HCT116 (cell line): ENCODE data around the gene TTC33. TPM values are rescaled to one million over a fixed set of nuclear protein-coding genes. Genes with fewer than 3 reads are reported as not detected.

Source experiments
- ATAC-seq: fragments of 200-7000 bp; cut with Tn5 transposase; 2 replicates; pipeline ENCODE4 v1.9.1; 2020; ENCODE audit warnings: mild to moderate bottlenecking, moderate library complexity
- BruUV-seq: library from RNA; stranded (reverse); fragments of 400-500 nt; replicated peaks from 2 replicates; lab custom pipeline; 2021; lab: Mats Ljungman, UMichigan
- CTCF ChIA-PET: fragments of 300-600 bp; sonication (Branson Sonifier 250); formaldehyde crosslinking; loops from one replicate; lab custom pipeline; 2021; ENCODE audit warnings: antibody characterized with exemption; lab: Charles Lee
- POLR2A ChIA-PET: fragments of 300-600, 350-600 bp; sonication (Branson Sonifier 250); formaldehyde crosslinking; loops from one replicate; lab custom pipeline; 2021; ENCODE audit warnings: antibody characterized with exemption; lab: Charles Lee
- RAD21 ChIA-PET, 2 experiments: fragments of 300-600 bp; sonication (Branson Sonifier 250); formaldehyde crosslinking; loops; one replicate each; lab custom pipeline; 2023; ENCODE audit warnings: low total read pairs in 2 of 2; ENCODE audit not compliant: uncharacterized antibody in 2 of 2, unreplicated experiment in 2 of 2, low non-redundant PET in 1 of 2; lab: Charles Lee
- DNase-seq: peaks from one replicate; pipeline ENCODE4 v3.0.0-alpha.2; 2010; ENCODE audit warnings: low read depth, low spot score
- H2AFZ ChIP-seq: fragments of 200-600 bp; shearing (Covaris generic), sonication (generic); 2 replicates; pipeline ENCODE4 v1.6.1; 2017; ENCODE audit warnings: low read depth, mixed run types, mixed read lengths, antibody characterized with exemption, low read length; ENCODE audit not compliant: poor library complexity, severe bottlenecking
- H3K27ac ChIP-seq: 2 replicates; pipeline ENCODE4 v1.5.1; 2012; ENCODE audit warnings: low read depth, low read length
- H3K27me3 ChIP-seq: fragments of 200-600 bp; sonication (generic); 2 replicates; pipeline ENCODE4 v1.6.1; 2016; ENCODE audit warnings: mixed run types, low read length, mixed read lengths; ENCODE audit not compliant: insufficient read depth
- H3K36me3 ChIP-seq, 2 experiments: fragments of 200-500 bp in 1 of 2; fragments of 200-600 bp in 1 of 2; sonication (Bioruptor generic) in 1 of 2; sonication (generic) in 1 of 2; 2 replicates each; pipeline versions ENCODE4 v1.5.1 to v1.6.1; 2014 to 2016; ENCODE audit warnings: low read length in 2 of 2, inconsistent platforms in 1 of 2, mixed read lengths in 1 of 2, mixed run types in 1 of 2; ENCODE audit not compliant: insufficient read depth in 2 of 2, control insufficient read depth in 1 of 2
- H3K4me1 ChIP-seq, 2 experiments: fragments of 200-600 bp in 1 of 2; sonication (generic) in 1 of 2; 2 replicates each; pipeline versions ENCODE4 v1.5.1 to v1.6.1; 2012 to 2017; ENCODE audit warnings: low read length in 2 of 2, inconsistent platforms in 1 of 2, mild to moderate bottlenecking in 1 of 2, mixed read lengths in 1 of 2, mixed run types in 1 of 2, moderate library complexity in 1 of 2; ENCODE audit not compliant: insufficient read depth in 2 of 2, control insufficient read depth in 1 of 2
- H3K4me2 ChIP-seq: fragments of 200-600 bp; sonication (generic); 2 replicates; pipeline ENCODE4 v1.6.1; 2017; ENCODE audit warnings: mixed run types, low read length, mixed read lengths
- H3K4me3 ChIP-seq, 2 experiments: fragments of 200-600 bp in 1 of 2; sonication (generic) in 1 of 2; replicated peaks in 1 of 2; 2 replicates each; pipeline ENCODE4 v1.5.1; 2011 to 2016; ENCODE audit warnings: low read length in 2 of 2, control low read depth in 1 of 2, low read depth in 1 of 2, mild to moderate bottlenecking in 1 of 2, mixed read lengths in 1 of 2, mixed run types in 1 of 2
- H3K79me2 ChIP-seq: fragments of 200-600 bp; sonication (generic); 2 replicates; pipeline ENCODE4 v1.6.1; 2017; ENCODE audit warnings: mild to moderate bottlenecking, mixed run types, low read length, moderate library complexity, mixed read lengths; ENCODE audit not compliant: insufficient read depth
- H3K9ac ChIP-seq: fragments of 200-600 bp; sonication (generic); 2 replicates; pipeline ENCODE4 v1.6.1; 2016; ENCODE audit warnings: low read length, mixed read lengths
- H3K9me2 ChIP-seq: fragments of 200-600 bp; sonication (generic), shearing (Covaris generic); 2 replicates; pipeline ENCODE4 v1.6.1; 2017; ENCODE audit warnings: mixed run types, mild to moderate bottlenecking, moderate library complexity; ENCODE audit not compliant: insufficient read depth
- H3K9me3 ChIP-seq, 2 experiments: fragments of 200-500 bp in 1 of 2; fragments of 200-600 bp in 1 of 2; sonication (Bioruptor generic) in 1 of 2; sonication (generic) in 1 of 2; 2 replicates each; pipeline ENCODE4 v1.6.1; 2014 to 2017; ENCODE audit warnings: low read length in 2 of 2, mixed read lengths in 2 of 2, inconsistent platforms in 1 of 2, low read depth in 1 of 2, mild to moderate bottlenecking in 1 of 2, mixed run types in 1 of 2, moderate library complexity in 1 of 2; ENCODE audit not compliant: control insufficient read depth in 1 of 2, insufficient read depth in 1 of 2
- H4K20me1 ChIP-seq: fragments of 200-600 bp; sonication (generic), shearing (Covaris generic); 2 replicates; pipeline ENCODE4 v1.6.1; 2017; ENCODE audit warnings: mixed run types, mild to moderate bottlenecking, moderate library complexity; ENCODE audit not compliant: insufficient read depth
- CEBPB ChIP-seq: IDR thresholded peaks from 2 replicates; pipeline ENCODE4 v1.6.1; 2012; ENCODE audit warnings: low read depth
- CTCF ChIP-seq, 3 experiments: fragments of 200-600 bp in 1 of 3; sonication (generic) in 1 of 3; IDR thresholded peaks in 2 of 3; conservative IDR thresholded peaks in 1 of 3; 2 replicates each; pipeline ENCODE4 v1.5.1; 2012 to 2017; ENCODE audit warnings: low read depth in 2 of 3, low read length in 2 of 3, antibody characterized with exemption in 1 of 3, borderline replicate concordance in 1 of 3, control low read depth in 1 of 3, mild to moderate bottlenecking in 1 of 3, mixed read lengths in 1 of 3, mixed run types in 1 of 3, moderate library complexity in 1 of 3; ENCODE audit not compliant: insufficient read depth in 1 of 3
- ELF1 ChIP-seq: IDR thresholded peaks from 2 replicates; pipeline ENCODE4 v1.6.1; 2012; ENCODE audit warnings: low read depth, borderline replicate concordance
- EZH2 ChIP-seq: fragments of 200-600 bp; sonication (generic); IDR thresholded peaks from 2 replicates; pipeline ENCODE4 v1.6.1; 2017; ENCODE audit warnings: antibody characterized with exemption, mixed run types
- JUND ChIP-seq: IDR thresholded peaks from 2 replicates; pipeline ENCODE4 v1.6.1; 2012
- POLR2A ChIP-seq: IDR thresholded peaks from 2 replicates; pipeline ENCODE4 v1.7.0; 2011; ENCODE audit warnings: borderline replicate concordance; ENCODE audit not compliant: insufficient read depth, insufficient read length; ENCODE audit errors: extremely low read depth
- POLR2AphosphoS5 ChIP-seq: IDR thresholded peaks from 2 replicates; pipeline ENCODE4 v1.6.1; 2011; ENCODE audit warnings: mild to moderate bottlenecking, low read depth, low read length, moderate library complexity
- RAD21 ChIP-seq: IDR thresholded peaks from 2 replicates; pipeline ENCODE4 v1.6.1; 2012; ENCODE audit warnings: low read depth, mild to moderate bottlenecking
- SIN3A ChIP-seq: IDR thresholded peaks from 2 replicates; pipeline ENCODE4 v1.6.1; 2012; ENCODE audit warnings: low read depth
- SP1 ChIP-seq: IDR thresholded peaks from 2 replicates; pipeline ENCODE4 v1.6.1; 2012; ENCODE audit warnings: low read depth
- TCF7L2 ChIP-seq: IDR thresholded peaks from 2 replicates; pipeline ENCODE4 v1.7.0; 2011; ENCODE audit warnings: borderline replicate concordance, inconsistent platforms; ENCODE audit not compliant: insufficient read depth, insufficient read length; ENCODE audit errors: extremely low read depth
- ZNF274 ChIP-seq: fragments of 200-500 bp; sonication (Bioruptor generic); IDR thresholded peaks from 2 replicates; pipeline ENCODE4 v1.6.1; 2014; ENCODE audit warnings: mild to moderate bottlenecking, low read depth, low read length, inconsistent platforms
- intact Hi-C: fragments of 100-400 bp; cut with micrococcal nuclease; formaldehyde crosslinking; loops from 2 replicates; pipeline ENCODE4 v1.10.0; 2022
- total RNA-seq: library from RNA; stranded (reverse); gene quantifications from one replicate; pipeline ENCODE4 v1.2.1, GENCODE V29; 2021; ENCODE audit not compliant: unreplicated experiment
- TF ChIP-seq, protein P1 (sequence below): IDR thresholded peaks from 2 replicates; pipeline ENCODE4 v1.6.1; 2011; ENCODE audit warnings: mild to moderate bottlenecking, low read length, moderate library complexity; ENCODE audit not compliant: insufficient replicate concordance; ENCODE audit errors: extremely low read depth
- TF ChIP-seq, protein P2 (sequence below): IDR thresholded peaks from 2 replicates; pipeline ENCODE4 v1.6.1; 2012

TTC33 gene
- total RNA-seq, 1 experiment from 2014 or later, result 14.5 TPM

DNA sequence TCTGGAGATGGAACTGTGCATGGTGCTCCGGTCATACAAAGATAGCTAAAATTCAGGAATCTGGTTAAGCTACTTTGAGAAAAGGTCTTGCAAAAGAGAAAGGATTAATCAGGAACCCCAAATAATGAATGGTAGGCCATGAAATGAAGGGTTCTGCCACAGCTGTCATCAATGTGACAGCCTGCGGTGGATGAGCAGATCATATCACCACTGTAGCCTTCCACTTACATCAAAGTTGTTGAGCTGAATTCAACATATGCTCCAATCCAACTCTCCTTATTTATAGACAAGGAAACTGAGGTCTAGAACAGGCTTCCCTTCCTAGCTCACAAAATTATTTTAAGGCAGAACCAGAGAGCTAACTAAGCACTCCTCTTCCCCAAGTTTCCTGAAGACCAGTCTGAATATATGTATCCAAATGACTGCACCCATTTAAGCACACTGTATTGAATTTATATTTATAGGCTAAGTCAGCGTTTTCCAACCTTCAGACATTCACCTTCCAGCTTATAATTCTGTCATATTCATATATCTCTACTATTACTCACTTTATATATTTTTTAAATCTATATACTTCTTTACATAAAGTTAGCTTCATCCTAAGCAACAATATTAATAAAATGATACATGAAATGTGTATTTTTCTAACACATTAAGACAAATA, 90.0 kb downstream of the TTC33 start:
- TF ChIP-seq TCF7L2 (no peak), SIN3A (no peak), EZH2 (no peak), POLR2AphosphoS5 (no peak), ZNF274 (no peak), ELF1 (no peak), JUND (no peak), CTCF (IDR thresholded peaks at IDR 0.05 in 2 of 3, conservative IDR thresholded peaks at IDR 0.05 in 1 of 3; ENCODE audit: borderline replicate concordance in 1 of 3, insufficient read depth in 1 of 3, low read depth in 2 of 3, low read length in 2 of 3) (no peak), RAD21 (no peak), CEBPB (no peak), POLR2A (no peak), SP1 (no peak)
- TF ChIP-seq, protein P1, sequence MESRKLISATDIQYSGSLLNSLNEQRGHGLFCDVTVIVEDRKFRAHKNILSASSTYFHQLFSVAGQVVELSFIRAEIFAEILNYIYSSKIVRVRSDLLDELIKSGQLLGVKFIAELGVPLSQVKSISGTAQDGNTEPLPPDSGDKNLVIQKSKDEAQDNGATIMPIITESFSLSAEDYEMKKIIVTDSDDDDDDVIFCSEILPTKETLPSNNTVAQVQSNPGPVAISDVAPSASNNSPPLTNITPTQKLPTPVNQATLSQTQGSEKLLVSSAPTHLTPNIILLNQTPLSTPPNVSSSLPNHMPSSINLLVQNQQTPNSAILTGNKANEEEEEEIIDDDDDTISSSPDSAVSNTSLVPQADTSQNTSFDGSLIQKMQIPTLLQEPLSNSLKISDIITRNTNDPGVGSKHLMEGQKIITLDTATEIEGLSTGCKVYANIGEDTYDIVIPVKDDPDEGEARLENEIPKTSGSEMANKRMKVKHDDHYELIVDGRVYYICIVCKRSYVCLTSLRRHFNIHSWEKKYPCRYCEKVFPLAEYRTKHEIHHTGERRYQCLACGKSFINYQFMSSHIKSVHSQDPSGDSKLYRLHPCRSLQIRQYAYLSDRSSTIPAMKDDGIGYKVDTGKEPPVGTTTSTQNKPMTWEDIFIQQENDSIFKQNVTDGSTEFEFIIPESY, result no peak
- TF ChIP-seq, protein P2, sequence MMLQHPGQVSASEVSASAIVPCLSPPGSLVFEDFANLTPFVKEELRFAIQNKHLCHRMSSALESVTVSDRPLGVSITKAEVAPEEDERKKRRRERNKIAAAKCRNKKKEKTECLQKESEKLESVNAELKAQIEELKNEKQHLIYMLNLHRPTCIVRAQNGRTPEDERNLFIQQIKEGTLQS, result no peak
- TF ChIP-seq, all 23 proteins: peak for 0
- POLR2A ChIA-PET, result no interaction called here
- no peak for ATAC-seq

More for the DNA sequence above, 90.0 kb downstream of the TTC33 start:
- Histone ChIP-seq H3K4me1 (peaks cover 0 to 6% of the 10 kb centered on the region in 2 experiments; a peak in 1 of 4 replicates), H3K9ac (no peak overlapping the region), H3K4me2 (no peak overlapping the region), H4K20me1 (no peaks in the 10 kb centered on the region), H3K27me3 (no peaks in the 10 kb centered on the region; the same call in 1 of the 2 replicates), H2AFZ (no peak overlapping the region), H3K9me3 (no peaks in the 10 kb centered on the region), H3K9me2 (no peaks in the 10 kb centered on the region), H3K4me3 (no peak overlapping the region), H3K79me2 (no peaks in the 10 kb centered on the region), H3K27ac (no peak overlapping the region), H3K36me3 (no peaks in the 10 kb centered on the region)
- BruUV-seq, result no TSS peak
- DNase-seq, result no peak
- intact Hi-C loops, result no loop called here
- ChIA-PET RAD21 (interaction anchor here in 1 of 2 experiments (0.6 kb wide), 1 partner anchor 643 kb away, joined by 4 read pairs; no protein-coding TSS in a partner anchor), CTCF (no interaction called here)
